ENCODE results near the gene ANKRD28.

ANKRD28 gene

GRCh38 chr3:15660055-15660935 lies 137.5 kb downstream of the ANKRD28 start:
- no peak for DNase-seq

DNA sequence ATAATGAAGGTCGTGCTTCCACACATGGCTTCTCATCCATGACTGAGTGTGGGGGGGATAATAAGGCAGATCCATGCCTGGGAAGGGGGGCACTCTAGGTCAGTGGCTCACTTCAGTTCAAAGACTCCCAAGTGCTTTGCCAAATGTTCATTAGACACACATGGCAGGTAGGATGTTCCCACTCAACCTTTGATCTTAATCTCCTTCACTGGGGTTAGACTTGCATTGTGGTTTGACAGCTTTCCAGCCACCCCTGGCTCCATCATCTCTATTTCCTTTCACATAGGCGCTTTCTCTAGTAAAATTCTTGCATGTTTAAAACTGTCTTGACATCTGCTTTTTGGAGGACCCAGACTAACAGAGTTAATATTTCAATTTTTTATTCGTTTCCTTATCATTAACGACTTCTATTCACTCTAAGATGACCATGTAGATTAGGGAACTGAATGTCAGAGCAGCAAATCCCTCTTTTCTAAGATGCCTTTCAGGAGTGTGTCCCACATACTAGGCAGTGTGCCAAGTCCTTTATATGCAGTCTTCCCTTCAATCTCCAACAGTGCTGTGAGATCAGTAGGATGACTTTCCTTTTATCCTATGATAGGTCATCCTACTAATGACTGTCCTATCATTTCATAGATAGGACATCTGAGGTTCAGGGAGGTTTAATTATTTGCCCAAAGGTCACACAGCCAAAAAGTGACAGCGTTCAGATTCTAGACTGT lies 138.4 kb downstream of the ANKRD28 start:
- DNase-seq = peak; percentile 44

GRCh38 chr3:15657016-15657415 lies 140.8 kb downstream of the ANKRD28 start:
- DNase-seq = no peak

GRCh38 chr3:15656342-15656741 lies 141.4 kb downstream of the ANKRD28 start:
- no peak for DNase-seq

- DNase-seq = no peak
These were observed 142.9 kb downstream of the ANKRD28 start for GRCh38 chr3:15654891-15655290.

DNA sequence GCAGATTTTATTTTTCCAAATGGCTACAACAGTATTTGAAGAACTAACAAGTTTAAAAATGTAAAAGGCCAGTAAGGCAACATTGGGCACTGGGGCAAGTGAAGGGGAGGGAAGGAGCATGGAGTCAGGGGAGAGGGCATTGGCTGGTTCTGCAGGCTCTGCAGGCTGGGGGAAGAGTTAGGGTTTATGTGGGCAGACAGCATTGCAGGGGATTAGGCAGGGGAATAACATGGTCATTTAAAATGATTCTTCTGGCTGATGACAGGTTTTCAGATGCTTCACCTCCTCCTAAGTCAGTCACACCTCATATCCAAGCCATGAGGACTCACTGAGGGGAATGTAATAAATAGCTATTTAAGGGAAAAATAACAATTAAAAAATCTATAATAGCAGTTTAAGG lies 143.7 kb downstream of the ANKRD28 start:
- peak; percentile 61 for DNase-seq

- DNase-seq = peak; percentile 35
These were observed 144.5 kb downstream of the ANKRD28 start for GRCh38 chr3:15653321-15653720.

DNA sequence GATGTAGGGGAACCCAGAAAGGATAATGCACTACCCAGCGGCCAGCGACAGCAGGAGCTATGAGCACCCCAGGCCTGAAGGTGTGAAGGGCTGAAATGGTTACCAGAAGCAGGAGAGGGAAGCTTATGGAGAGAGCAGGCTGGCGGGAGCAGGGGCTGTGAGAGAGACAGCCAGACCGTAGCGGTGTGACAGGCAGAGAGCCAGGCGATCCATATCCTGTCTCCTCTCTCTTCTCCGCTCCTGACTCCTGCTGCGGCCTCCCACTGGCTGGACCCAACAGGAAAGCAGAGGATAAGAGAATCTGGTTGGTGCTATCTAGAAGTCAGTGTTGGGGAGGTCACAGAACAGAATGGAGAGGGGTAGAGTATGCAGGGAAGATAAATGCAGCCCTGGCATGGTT lies 146.4 kb downstream of the ANKRD28 start:
- DNase-seq = no peak

DNA sequence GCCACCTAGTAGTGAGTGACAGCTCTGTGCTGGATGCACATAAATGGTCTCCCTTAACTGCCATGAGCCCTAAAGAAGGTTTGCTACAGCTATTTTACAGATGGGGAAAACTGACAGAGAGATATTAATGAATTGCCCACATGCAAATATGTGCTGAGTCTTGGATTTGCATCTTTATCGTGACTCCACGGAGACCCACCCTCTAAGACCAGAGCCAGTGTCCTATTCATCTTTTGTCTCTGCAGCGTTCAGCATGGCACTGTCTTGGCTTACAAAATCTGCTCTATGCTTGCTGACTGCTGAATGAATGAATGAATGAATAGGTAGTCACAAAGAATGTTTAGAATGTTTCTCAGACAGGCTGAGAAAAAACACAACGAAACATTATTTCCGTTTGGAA lies 147.9 kb downstream of the ANKRD28 start:
- DNase-seq = no peak

GRCh38 chr3:15649341-15649740 lies 148.4 kb downstream of the ANKRD28 start:
- DNase-seq = no peak

DNA sequence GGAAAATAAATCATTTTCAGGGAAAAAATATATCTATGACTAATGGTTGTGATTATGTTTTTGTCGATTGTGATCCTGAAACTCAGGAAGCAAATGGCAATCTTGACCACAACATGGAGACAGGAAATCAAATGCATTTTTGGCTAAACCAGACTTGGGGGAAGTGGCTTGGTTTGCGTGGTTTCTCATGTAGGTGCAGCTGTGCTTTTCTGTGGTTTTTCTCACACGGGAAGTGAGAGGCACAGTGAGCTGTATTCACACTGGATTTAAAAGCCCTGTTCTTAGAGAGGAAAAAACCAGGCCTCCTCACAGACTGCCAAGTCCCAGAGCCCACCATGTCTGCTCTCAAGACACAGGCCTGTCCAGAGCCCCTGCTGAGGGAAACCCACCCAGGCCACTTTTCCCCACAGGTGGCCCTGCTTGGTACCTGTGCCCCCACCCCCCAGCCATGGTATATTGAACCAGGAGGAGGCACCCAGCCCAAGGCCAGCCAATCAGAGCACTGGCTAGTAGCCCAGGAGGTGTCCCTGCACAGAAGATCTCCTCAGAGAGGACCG lies 150.1 kb downstream of the ANKRD28 start:
- DNase-seq = peak; percentile 98

DNA sequence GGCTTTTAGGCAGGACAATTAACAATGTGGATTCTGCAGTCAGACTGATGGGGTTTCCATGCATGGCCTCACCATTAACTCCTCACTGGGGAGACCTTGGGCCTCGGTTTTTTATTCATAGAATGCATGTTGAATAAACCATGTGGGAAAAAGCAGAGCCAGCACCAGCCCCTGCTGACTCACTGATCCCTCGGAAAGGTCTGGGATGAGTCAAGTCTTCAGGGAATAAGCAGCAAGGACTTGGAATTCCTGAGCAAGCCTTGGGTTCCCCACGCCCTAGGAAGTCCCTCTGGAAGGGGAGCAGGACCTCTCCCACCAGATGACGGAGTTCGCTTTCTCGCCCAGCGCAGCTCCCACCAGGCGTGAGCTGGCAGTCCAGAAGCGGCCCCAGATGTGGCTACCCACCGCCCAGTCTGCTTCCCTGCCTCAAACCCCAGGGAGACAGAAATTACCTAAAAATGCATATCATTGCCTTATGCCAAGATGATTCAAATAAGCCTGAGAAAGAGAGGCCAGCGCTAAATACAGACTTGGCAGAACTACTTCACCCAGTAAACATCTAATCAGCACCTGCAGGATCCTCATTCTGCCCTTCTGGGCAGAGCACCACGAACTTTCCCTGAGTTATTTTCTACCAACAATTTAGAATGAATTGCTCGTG lies 150.8 kb downstream of the ANKRD28 start:
- peak; percentile 99 for DNase-seq

GRCh38 chr3:15645740-15646501 lies 151.9 kb downstream of the ANKRD28 start:
- peak; percentile 96 for DNase-seq

DNA sequence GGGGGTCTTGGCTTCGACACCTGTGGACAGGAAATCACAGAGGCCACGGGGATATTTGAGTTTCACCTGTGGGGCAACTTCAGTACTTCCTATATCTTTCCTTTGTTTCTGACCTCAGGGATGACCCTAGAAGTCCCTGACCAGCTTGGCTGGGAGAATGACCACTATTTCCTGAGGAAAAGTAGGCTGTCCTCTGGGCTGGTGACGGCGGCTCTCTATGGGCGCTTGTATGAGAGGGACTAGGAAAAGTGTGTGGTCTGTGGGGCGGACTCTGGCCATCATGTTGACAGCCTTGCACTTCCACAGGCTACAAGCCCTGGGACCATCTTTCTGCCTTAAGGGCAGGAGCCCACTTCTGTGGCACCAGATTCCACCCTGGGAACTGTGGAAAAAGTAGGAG lies 152.5 kb downstream of the ANKRD28 start:
- DNase-seq = no peak

- DNase-seq = peak; percentile 31
These were observed 158.9 kb downstream of the ANKRD28 start for GRCh38 chr3:15638891-15639262.

DNA sequence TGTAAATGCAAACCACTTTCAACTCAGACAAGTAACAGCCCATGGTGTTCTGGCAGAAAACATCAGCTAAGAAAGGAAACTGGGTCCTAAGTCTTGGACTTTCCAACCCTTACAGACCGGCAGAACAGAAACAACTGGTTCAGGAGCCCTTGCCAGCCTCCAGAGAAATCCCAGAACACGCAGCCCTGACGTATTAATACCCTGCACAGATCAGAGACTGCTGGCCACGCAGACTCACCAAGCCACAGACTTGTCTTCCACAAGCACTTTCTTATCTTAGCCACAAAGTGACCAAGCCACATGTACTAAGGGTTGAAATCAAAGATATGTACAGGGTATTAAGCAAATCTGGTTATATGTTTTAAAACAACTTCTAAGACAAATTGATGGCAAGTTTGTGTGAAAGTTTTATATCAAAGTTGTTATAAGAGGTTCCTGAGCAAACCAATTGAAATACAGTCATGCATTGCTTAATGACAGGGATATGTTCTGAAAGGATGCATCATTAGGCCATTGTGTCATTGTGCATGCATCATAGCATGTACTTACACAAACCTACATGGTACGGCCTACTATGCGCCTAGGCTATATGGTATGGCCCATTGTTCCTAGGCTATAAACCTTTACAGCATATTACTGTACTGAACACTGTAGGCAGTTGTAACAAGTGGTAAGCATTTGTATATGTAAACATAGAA lies 159.4 kb downstream of the ANKRD28 start:
- DNase-seq = no peak

DNA sequence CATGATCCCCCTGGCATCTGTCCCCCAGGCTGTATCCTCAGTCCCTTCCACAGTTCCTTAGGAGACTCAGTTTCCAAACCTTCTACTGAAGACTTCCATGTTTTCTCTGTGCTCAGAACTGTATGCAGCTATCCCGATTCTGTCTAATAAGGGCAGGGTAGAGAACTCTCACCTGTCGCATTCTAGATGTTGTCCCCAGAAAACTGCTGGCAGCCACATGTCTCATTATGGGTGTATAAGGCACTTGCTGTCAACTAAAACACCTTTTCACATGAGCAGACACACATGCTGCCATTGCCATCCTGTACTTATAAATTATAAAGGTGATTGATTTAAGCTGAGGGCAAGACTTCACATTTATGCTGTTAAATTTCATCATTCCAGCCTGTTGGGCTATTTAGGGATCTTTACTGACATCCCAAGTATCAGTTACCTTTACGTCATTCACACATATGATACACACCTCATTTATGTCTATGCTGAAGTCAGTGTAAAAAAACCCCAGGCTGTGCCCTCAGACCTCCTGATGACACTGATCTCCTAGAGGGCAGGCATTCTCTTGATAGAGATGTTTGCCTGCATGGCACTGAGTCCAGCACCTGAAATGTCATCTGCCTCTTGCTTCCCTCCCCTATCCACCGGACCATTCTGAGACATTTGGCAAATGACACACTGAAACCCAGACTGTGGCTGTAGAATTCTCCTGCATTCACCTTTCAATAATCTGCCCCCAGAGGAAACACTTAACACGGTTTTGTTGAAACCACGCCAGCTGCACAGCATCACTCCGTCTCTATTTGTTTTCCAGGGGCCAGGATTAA lies 160.4 kb downstream of the ANKRD28 start:
- no peak for DNase-seq

DNA sequence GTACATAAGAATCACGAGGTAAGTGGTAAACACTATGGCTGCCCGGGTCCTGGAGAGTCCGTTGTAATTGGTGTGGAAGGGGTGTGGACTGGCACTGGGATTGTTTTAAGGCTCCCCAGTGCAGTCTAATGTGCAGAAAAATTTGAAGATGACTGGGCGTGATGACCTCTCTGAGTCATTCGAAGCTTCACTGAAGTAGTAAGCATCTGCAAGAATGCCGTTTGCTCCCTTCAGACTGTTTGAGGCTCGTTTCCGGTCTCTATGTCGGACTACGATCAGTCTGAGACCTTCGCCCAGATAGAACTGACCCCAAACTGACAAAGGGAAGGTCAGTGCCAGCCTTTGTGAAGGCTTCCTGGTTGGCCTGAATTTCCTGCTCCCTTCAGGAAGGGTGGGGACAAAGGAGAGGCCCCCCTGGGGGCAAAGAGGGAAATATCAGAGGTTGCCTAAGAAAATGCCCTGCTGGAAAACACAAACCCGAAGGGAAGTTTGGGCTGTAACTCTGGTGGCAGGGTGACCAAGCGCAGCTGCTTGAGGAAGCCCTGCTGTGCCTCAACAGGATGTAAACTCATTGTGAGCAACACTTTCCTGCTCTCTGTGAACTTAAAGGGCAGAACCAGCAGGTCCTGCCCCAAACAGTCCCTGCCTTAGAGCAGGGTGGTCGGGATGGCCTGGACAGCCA lies 161.6 kb downstream of the ANKRD28 start:
- DNase-seq = peak; percentile 93

DNA sequence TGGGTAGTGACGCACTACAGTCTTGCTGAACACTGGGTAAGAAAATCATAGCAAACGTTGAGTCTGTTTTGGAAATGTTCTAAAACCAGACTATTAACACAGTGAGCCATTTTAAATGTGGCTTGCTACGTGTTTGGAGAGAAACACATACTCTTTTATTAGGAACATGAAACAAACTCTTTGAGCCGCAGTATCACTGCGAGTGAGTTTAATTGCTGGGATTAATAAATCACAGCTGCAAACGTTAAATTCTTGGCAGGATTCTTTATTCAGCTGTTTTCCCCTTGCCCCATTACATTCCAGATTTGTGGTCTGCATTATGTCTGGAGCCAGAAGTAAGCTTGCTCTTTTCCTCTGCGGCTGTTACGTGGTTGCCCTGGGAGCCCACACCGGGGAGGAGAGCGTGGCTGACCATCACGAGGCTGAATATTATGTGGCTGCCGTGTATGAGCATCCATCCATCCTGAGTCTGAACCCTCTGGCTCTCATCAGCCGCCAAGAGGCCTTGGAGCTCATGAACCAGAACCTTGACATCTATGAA lies 162.6 kb downstream of the ANKRD28 start:
- peak; percentile 96 for DNase-seq

- DNase-seq = no peak
These were observed 163.1 kb downstream of the ANKRD28 start for GRCh38 chr3:15634671-15635070.

All from fibroblast of skin of abdomen (primary cell).